ENCODE measurements around the gene SHANK3. TPM values are rescaled to one million over a fixed set of nuclear protein-coding genes. Genes with fewer than 3 reads are reported as not detected.

SHANK3 gene
- total RNA-seq, result 4.2 TPM

- peaks cover 0 to 9% (median 8%) of the 10 kb centered on the region in 3 donors for H3K4me1 ChIP-seq (ENCODE audit: control insufficient read depth in 3 of 3, insufficient read depth in 3 of 3, low read length in 3 of 3)
- peak within 1 kb of the TSS; percentile 79 for H3K27ac ChIP-seq (ENCODE audit: low read depth, low read length)
- peaks cover 41 to 57% (median 54%) of the 10 kb centered on the region in 3 donors for H3K27me3 ChIP-seq (ENCODE audit: control insufficient read depth in 3 of 3, insufficient read depth in 3 of 3, low read length in 3 of 3)
- peak within 1 kb of the TSS; percentile 32 to 74 (median 70) for H3K9ac ChIP-seq (ENCODE audit: low read depth in 1 of 3, low read length in 3 of 3)
- peak within 1 kb of the TSS; percentile 49 to 64 (median 60) for H3K4me3 ChIP-seq (ENCODE audit: low read length in 3 of 3)
- no peaks in the 10 kb centered on the region for H3K9me3 ChIP-seq (ENCODE audit: control insufficient read depth in 3 of 3, low read length in 3 of 3)
- H3K36me3 ChIP-seq (ENCODE audit: control insufficient read depth in 3 of 3, insufficient read depth in 3 of 3, low read length in 3 of 3), result peaks cover 0 to 4% (median 3%) of the 10 kb centered on the region in 3 donors
Measured at GRCh38 chr22:50672471-50673230, at the start of gene SHANK3. Gene SHANK3, plus strand, starts transcription at chr22:50672823.

- Histone ChIP-seq H3K27ac (ENCODE audit: low read depth, low read length) (no peak overlapping the region), H3K36me3 (ENCODE audit: control insufficient read depth in 3 of 3, insufficient read depth in 3 of 3, low read length in 3 of 3) (peaks cover 0 to 5% (median 3%) of the 10 kb centered on the region in 3 donors), H3K27me3 (ENCODE audit: control insufficient read depth in 3 of 3, insufficient read depth in 3 of 3, low read length in 3 of 3) (peaks cover 0 to 13% (median 8%) of the 10 kb centered on the region in 3 donors), H3K9me3 (ENCODE audit: control insufficient read depth in 3 of 3, low read length in 3 of 3) (no peaks in the 10 kb centered on the region), H3K4me3 (ENCODE audit: low read length in 3 of 3) (no peak overlapping the region), H3K4me1 (ENCODE audit: control insufficient read depth in 3 of 3, insufficient read depth in 3 of 3, low read length in 3 of 3) (peaks cover 35 to 54% (median 52%) of the 10 kb centered on the region in 3 donors), H3K9ac (ENCODE audit: low read depth in 1 of 3, low read length in 3 of 3) (no peak overlapping the region)
Measured at GRCh38 chr22:50624347-50625130, 48.1 kb upstream of the SHANK3 start.

GRCh38 chr22:50625131-50625567, 47.5 kb upstream of the SHANK3 start:
- Histone ChIP-seq H3K4me3 (ENCODE audit: low read length in 3 of 3) (no peak overlapping the region), H3K27ac (ENCODE audit: low read depth, low read length) (no peak overlapping the region), H3K36me3 (ENCODE audit: control insufficient read depth in 3 of 3, insufficient read depth in 3 of 3, low read length in 3 of 3) (peaks cover 0 to 5% (median 3%) of the 10 kb centered on the region in 3 donors), H3K27me3 (ENCODE audit: control insufficient read depth in 3 of 3, insufficient read depth in 3 of 3, low read length in 3 of 3) (peaks cover 0 to 10% (median 4%) of the 10 kb centered on the region in 3 donors), H3K9ac (ENCODE audit: low read depth in 1 of 3, low read length in 3 of 3) (no peak overlapping the region), H3K9me3 (ENCODE audit: control insufficient read depth in 3 of 3, low read length in 3 of 3) (no peaks in the 10 kb centered on the region), H3K4me1 (ENCODE audit: control insufficient read depth in 3 of 3, insufficient read depth in 3 of 3, low read length in 3 of 3) (peaks cover 30 to 49% (median 48%) of the 10 kb centered on the region in 3 donors)

DNA sequence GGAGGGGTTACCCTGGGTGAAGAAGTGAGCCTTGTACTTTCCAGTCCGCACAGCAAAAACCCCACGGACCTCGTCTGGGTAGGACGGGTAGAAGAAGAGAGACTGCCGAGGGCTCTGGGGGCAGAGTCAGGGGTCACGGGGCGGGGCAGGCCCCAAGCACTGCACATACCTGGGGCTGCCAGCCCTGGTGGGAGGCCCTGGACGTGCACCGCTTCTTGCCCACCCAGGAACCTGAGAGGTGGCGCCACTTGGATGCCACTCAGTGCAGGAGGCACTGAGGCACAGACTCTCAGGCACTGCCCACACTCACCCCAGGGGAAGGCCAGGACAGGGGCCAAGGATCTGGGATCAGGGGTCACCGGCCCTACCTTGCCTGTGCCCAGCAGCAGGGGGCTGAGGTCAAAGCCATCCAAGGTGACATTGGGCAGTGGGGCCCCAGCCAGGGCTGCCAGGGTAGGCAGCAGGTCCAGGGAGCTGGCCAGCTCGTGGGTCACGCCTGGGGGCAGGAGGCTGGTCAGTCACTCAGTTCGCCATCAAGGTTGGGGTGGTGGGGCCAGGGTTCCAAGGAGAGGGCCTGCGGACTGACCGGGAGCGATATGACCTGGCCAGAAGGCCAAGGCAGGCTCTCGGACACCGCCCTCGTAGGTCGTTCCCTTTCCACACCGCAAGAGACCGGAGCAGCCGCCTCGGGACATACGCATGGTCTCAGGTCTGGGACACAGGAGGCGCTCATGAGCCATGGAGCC, 46.9 kb upstream of the SHANK3 start:
- H3K4me1 ChIP-seq (ENCODE audit: control insufficient read depth in 3 of 3, insufficient read depth in 3 of 3, low read length in 3 of 3), result peaks cover 27 to 47% (median 47%) of the 10 kb centered on the region in 3 donors

GRCh38 chr22:50626314-50626849, 46.2 kb upstream of the SHANK3 start:
- peaks cover 0 to 5% (median 3%) of the 10 kb centered on the region in 3 donors for H3K36me3 ChIP-seq (ENCODE audit: control insufficient read depth in 3 of 3, insufficient read depth in 3 of 3, low read length in 3 of 3)
- H3K27me3 ChIP-seq (ENCODE audit: control insufficient read depth in 3 of 3, insufficient read depth in 3 of 3, low read length in 3 of 3), result peaks cover 0 to 3% (median 0%) of the 10 kb centered on the region in 3 donors
- no peak overlapping the region for H3K27ac ChIP-seq (ENCODE audit: low read depth, low read length)
- H3K4me3 ChIP-seq (ENCODE audit: low read length in 3 of 3), result no peak overlapping the region
- H3K4me1 ChIP-seq (ENCODE audit: control insufficient read depth in 3 of 3, insufficient read depth in 3 of 3, low read length in 3 of 3), result peaks cover 20 to 42% (median 42%) of the 10 kb centered on the region in 3 donors
- no peak overlapping the region for H3K9ac ChIP-seq (ENCODE audit: low read depth in 1 of 3, low read length in 3 of 3)
- H3K9me3 ChIP-seq (ENCODE audit: control insufficient read depth in 3 of 3, low read length in 3 of 3), result no peaks in the 10 kb centered on the region

More for the DNA sequence above, 46.9 kb upstream of the SHANK3 start:
- Histone ChIP-seq H3K9ac (ENCODE audit: low read depth in 1 of 3, low read length in 3 of 3) (no peak overlapping the region), H3K4me3 (ENCODE audit: low read length in 3 of 3) (no peak overlapping the region), H3K27me3 (ENCODE audit: control insufficient read depth in 3 of 3, insufficient read depth in 3 of 3, low read length in 3 of 3) (peaks cover 0 to 8% (median 3%) of the 10 kb centered on the region in 3 donors), H3K9me3 (ENCODE audit: control insufficient read depth in 3 of 3, low read length in 3 of 3) (no peaks in the 10 kb centered on the region), H3K36me3 (ENCODE audit: control insufficient read depth in 3 of 3, insufficient read depth in 3 of 3, low read length in 3 of 3) (peaks cover 0 to 5% (median 3%) of the 10 kb centered on the region in 3 donors), H3K27ac (ENCODE audit: low read depth, low read length) (no peak overlapping the region)

DNA sequence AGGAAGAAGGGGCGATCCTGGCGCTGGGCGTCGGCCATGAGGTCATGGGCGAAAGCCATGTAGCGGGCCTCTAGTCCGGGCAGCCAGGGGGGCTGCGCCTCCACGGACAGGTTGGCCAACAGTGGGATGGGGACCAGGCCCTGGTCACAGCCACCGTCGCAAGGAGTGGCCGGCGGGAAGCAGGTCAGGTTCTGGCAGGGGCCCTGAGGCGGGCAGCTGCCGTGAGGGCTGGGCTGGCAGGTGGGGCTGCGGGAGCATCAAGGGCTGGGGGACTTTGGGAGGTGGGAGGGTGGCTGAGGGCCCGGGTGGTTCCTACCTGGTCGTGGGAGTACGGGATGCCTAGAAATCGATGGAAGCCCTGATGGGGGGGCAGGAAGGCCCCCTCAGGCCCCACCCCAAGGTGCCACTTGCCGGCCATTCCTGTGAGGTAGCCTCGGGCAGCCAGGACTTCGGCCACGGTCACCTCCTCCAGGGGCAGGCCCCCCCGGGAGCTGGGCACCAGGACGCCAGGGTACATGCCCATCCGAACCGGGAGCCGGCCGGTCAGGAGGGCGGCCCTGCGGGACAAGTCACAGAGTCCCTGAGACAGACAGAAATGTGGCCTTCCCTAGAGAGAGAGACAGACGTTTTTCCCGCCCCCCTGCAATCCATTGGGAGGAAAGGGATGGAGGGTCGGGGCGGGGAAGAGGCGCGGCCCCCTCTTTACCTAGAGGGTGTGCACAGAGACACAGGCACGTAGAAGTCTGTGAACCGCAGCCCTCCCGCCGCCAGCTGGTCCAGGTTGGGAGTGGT, 45.6 kb upstream of the SHANK3 start:
- peak overlapping the region; percentile 58 for H3K27ac ChIP-seq (ENCODE audit: low read depth, low read length)
- H3K9me3 ChIP-seq (ENCODE audit: control insufficient read depth in 3 of 3, low read length in 3 of 3), result no peaks in the 10 kb centered on the region
- H3K36me3 ChIP-seq (ENCODE audit: control insufficient read depth in 3 of 3, insufficient read depth in 3 of 3, low read length in 3 of 3), result peaks cover 0 to 5% (median 3%) of the 10 kb centered on the region in 3 donors
- H3K4me1 ChIP-seq (ENCODE audit: control insufficient read depth in 3 of 3, insufficient read depth in 3 of 3, low read length in 3 of 3), result peaks cover 14 to 36% (median 35%) of the 10 kb centered on the region in 3 donors
- H3K4me3 ChIP-seq (ENCODE audit: low read length in 3 of 3), result peak overlapping the region; percentile 74 to 84 (median 82)
- peak overlapping the region; percentile 82 to 86 (median 86) for H3K9ac ChIP-seq (ENCODE audit: low read depth in 1 of 3, low read length in 3 of 3)
- H3K27me3 ChIP-seq (ENCODE audit: control insufficient read depth in 3 of 3, insufficient read depth in 3 of 3, low read length in 3 of 3), result no peaks in the 10 kb centered on the region

DNA sequence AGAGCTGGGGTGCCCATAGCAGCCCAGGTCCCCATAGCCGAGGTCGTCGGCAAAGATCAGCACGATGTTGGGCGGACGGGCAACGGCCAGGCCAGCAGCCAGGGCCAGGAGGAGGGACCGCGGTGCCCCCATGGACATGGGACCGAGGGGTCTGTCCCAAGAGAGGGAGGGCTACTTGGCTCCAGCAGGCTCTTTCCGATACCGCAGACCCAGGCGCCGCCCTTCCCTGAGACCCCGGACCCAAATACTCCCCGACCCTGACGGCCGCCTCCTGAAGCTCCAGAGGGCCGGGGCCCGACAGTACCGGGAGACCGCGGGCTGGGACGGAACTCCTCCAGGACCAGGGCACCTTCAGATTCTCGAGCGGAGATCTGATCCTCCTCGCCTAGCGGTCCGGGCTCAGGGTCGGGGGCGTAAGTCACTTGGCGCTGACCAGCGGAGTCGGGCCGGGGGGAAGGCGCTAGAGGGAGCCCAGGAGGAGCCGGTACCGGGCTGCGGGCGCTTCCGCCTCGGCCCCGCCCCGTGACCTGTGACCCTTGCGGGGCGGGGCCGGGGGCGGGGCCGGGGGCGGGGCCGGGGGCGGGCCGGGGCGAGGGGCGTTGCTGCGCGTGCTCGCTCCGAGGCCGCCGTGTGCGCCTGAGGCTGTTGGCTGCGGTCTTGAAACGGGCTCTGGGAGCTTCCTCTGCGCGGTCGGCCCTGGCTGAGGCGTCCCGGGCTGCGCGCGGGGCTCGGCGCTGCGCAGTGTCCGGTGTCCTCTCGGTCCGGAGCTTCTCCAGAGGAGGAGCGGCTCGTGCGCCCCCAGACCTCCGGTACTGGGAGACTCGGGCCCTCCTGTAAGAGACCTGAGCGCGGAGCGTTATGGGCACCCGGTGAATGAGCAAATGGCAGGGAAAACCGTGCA, 44.7 kb upstream of the SHANK3 start, which contains the start of gene ARSA:
Gene ARSA (minus strand): TSS at position 511 of the 901 bp plus-strand sequence. CDS start 373 bp downstream, at position 138.
- Histone ChIP-seq H3K4me3 (ENCODE audit: low read length in 3 of 3) (peak within 1 kb of the TSS; percentile 87 to 99 (median 97)), H3K27me3 (ENCODE audit: control insufficient read depth in 3 of 3, insufficient read depth in 3 of 3, low read length in 3 of 3) (no peaks in the 10 kb centered on the region), H3K27ac (ENCODE audit: low read depth, low read length) (peak within 1 kb of the TSS; percentile 58), H3K9me3 (ENCODE audit: control insufficient read depth in 3 of 3, low read length in 3 of 3) (no peaks in the 10 kb centered on the region), H3K4me1 (ENCODE audit: control insufficient read depth in 3 of 3, insufficient read depth in 3 of 3, low read length in 3 of 3) (peaks cover 8 to 27% (median 27%) of the 10 kb centered on the region in 3 donors), H3K36me3 (ENCODE audit: control insufficient read depth in 3 of 3, insufficient read depth in 3 of 3, low read length in 3 of 3) (peaks cover 0 to 5% (median 3%) of the 10 kb centered on the region in 3 donors), H3K9ac (ENCODE audit: low read depth in 1 of 3, low read length in 3 of 3) (peak within 1 kb of the TSS; percentile 86 to 98 (median 86))

DNA sequence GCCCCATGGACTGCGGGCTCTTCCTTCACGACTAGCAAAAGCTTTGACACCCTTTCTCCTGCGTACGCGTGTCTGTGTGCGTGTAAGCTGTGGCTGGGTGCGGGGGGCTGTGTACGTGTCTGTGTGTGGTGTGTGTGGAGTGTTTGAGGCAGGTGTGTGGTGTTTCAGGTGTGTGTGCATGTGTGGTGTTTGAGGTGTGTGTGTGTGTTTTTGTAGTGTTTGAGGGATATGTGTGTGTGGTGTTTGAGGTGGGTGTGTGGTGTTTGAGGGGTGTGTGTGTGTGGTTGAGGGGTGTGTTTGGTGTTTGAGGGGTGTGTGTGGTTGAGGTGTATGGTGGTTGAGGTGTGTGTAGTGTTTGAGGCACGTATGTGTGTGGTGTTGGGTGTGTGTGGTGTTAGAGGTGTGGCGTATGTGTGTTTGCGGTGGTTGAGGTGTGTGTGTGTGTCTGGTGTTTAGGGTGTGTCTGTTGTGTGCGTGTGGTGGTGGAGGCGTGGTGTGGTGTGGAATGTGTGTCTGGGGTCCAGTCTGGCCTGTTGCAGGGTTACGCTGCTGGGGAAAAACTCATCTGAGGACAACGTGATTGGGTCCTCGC, 44.0 kb upstream of the SHANK3 start:
- peak overlapping the region; percentile 87 to 99 (median 97) for H3K4me3 ChIP-seq (ENCODE audit: low read length in 3 of 3)
- H3K27me3 ChIP-seq (ENCODE audit: control insufficient read depth in 3 of 3, insufficient read depth in 3 of 3, low read length in 3 of 3), result peaks cover 0 to under 1% (median 0%) of the 10 kb centered on the region in 3 donors
- no peaks in the 10 kb centered on the region for H3K9me3 ChIP-seq (ENCODE audit: control insufficient read depth in 3 of 3, low read length in 3 of 3)
- H3K36me3 ChIP-seq (ENCODE audit: control insufficient read depth in 3 of 3, insufficient read depth in 3 of 3, low read length in 3 of 3), result peaks cover 0 to 5% (median 3%) of the 10 kb centered on the region in 3 donors
- H3K27ac ChIP-seq (ENCODE audit: low read depth, low read length), result peak overlapping the region; percentile 33
- peaks cover 8 to 24% (median 23%) of the 10 kb centered on the region in 3 donors for H3K4me1 ChIP-seq (ENCODE audit: control insufficient read depth in 3 of 3, insufficient read depth in 3 of 3, low read length in 3 of 3)
- peak overlapping the region; percentile 84 to 98 (median 86) for H3K9ac ChIP-seq (ENCODE audit: low read depth in 1 of 3, low read length in 3 of 3)

Measured in skeletal muscle tissue (tissue), 4 donors.